Muscle layer of colon (tissue), 2 donors: Measurements from ENCODE around the gene HACE1.

ENCODE experiments used
- H3K27ac ChIP-seq: one replicate; pipeline ENCODE4 v1.7.0; 2013; ENCODE audit warnings: low read depth, mild to moderate bottlenecking, low read length, moderate library complexity
- H3K27me3 ChIP-seq, 2 donors: one replicate each; pipeline ENCODE4 v1.7.0; 2013; ENCODE audit warnings: low read length in 2 of 2, mild to moderate bottlenecking in 2 of 2; ENCODE audit not compliant: insufficient read depth in 2 of 2, control insufficient read depth in 1 of 2
- H3K36me3 ChIP-seq: one replicate; pipeline ENCODE4 v1.7.0; 2013; ENCODE audit warnings: mild to moderate bottlenecking, low read length; ENCODE audit not compliant: insufficient read depth
- H3K4me1 ChIP-seq: one replicate; pipeline ENCODE4 v1.7.0; 2013; ENCODE audit warnings: mild to moderate bottlenecking, low read length; ENCODE audit not compliant: insufficient read depth
- H3K4me3 ChIP-seq, 2 donors: one replicate each; pipeline ENCODE4 v1.7.0; 2013; ENCODE audit warnings: low read length in 2 of 2, low read depth in 1 of 2, mild to moderate bottlenecking in 1 of 2, moderate library complexity in 1 of 2
- H3K9ac ChIP-seq: one replicate; pipeline ENCODE4 v1.7.0; 2013; ENCODE audit warnings: low read length
- H3K9me3 ChIP-seq: one replicate; pipeline ENCODE4 v1.7.0; 2013; ENCODE audit warnings: mild to moderate bottlenecking, low read length
- donor health status: abdominal sarcoma.
- donor health status: Adenocarcinoma of cecum.

The HACE1 gene

GRCh38 chr6:104683809-104684208 lies 175.9 kb downstream of the HACE1 start:
- Histone ChIP-seq H3K36me3 (no peaks in the 10 kb centered on the region), H3K4me1 (no peaks in the 10 kb centered on the region), H3K9me3 (no peaks in the 10 kb centered on the region), H3K4me3 (no peak overlapping the region), H3K9ac (no peak overlapping the region), H3K27ac (no peak overlapping the region), H3K27me3 (no peaks in the 10 kb centered on the region)

DNA sequence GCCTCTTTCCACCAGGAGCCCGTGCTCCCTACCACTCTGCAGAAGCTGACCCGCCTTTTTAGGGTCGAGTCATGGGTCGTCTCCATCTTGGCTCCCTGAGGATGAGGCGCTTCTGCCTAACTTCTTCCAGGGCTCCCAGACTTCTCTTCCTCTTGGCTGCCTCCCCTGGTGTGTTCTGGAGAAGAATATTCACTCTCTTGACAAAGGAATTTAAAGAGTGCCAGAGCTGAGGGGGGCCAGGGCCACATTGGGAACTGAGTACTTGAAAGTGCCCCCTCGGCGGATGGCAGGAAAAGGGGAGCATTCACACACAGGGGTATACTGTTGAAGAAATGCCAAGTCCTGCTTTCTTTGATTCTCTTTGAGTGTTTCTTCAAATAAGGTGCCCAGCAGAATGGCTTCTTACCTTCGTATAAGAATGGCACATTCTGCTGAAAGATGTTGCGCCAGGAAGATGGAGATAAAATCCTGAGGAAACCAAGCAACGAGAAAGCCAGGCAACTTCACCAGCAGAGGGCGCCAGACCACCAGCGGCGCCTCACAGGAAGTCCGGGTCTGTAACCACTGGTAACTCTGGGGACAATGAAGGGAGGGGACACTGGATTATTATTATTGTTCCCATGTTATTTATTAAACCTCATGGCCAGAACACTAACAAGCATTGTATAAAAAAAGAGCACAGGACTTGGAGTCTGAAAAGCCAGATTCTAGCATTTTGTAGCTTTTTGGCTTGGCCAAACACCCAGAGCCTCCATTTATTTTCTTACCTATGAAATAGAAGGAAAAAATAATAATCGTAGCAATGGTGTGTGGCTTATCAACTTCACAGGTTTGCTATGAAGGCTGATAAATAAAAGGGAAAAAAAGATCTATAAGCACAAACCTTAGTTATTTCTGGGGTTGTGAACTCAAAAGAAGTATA lies 176.7 kb downstream of the HACE1 start:
- Histone ChIP-seq H3K9ac (no peak overlapping the region), H3K27me3 (no peaks in the 10 kb centered on the region), H3K4me3 (no peak overlapping the region), H3K36me3 (no peaks in the 10 kb centered on the region), H3K9me3 (no peaks in the 10 kb centered on the region), H3K4me1 (no peaks in the 10 kb centered on the region), H3K27ac (no peak overlapping the region)

DNA sequence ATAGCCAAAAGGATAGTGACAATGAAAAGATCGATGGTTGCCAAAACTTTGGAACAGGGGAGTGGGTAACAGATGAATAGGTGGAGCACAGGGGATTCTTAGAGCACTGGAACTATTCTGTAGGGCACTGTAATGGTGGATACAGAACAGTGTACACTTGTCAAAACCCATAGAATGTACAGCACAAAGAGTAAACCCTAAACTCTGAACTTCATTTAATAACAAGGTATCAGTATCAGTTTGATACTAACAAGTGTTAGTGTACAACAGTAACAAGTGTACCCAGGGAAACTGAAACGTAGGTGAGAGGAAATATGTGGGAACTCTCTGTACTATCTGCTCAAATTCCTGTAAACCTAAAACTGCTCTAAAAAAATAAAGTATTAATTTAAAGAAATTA lies 179.2 kb downstream of the HACE1 start:
- Histone ChIP-seq H3K4me1 (no peaks in the 10 kb centered on the region), H3K9me3 (no peaks in the 10 kb centered on the region), H3K36me3 (no peaks in the 10 kb centered on the region), H3K9ac (no peak overlapping the region), H3K27me3 (no peaks in the 10 kb centered on the region), H3K4me3 (no peak overlapping the region), H3K27ac (no peak overlapping the region)

- H3K27me3 ChIP-seq, result no peaks in the 10 kb centered on the region
- no peak overlapping the region for H3K27ac ChIP-seq
- H3K4me1 ChIP-seq, result no peaks in the 10 kb centered on the region
- no peak overlapping the region for H3K9ac ChIP-seq
- H3K4me3 ChIP-seq, result no peak overlapping the region
- no peaks in the 10 kb centered on the region for H3K36me3 ChIP-seq
- H3K9me3 ChIP-seq, result no peaks in the 10 kb centered on the region
Measured at GRCh38 chr6:104679971-104680370, 179.7 kb downstream of the HACE1 start.
